ENCODE results near the gene PRSS33.

PRSS33 gene

DNA sequence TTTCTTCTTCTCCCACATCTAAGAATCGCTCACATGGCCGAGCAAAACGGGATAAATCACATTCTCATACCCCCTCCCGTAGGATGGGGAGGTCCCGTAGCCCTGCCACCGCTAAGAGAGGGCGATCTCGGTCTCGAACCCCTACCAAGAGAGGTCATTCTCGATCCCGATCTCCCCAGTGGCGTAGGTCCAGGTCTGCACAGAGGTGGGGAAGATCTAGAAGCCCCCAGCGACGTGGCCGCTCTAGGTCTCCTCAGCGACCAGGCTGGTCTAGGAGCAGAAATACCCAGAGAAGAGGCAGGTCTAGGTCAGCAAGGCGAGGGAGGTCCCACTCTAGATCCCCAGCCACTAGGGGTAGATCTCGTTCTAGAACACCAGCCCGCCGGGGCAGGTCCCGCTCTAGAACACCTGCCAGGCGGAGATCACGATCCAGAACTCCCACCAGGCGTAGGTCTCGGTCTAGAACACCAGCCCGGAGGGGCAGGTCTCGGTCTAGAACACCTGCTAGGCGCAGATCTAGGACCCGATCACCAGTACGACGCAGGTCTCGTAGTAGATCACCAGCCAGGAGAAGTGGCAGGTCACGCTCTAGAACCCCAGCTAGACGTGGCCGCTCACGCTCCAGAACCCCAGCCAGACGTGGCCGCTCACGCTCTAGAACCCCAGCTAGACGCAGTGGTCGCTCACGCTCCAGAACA is 25.3 kb downstream of the PRSS33 start:
- Histone ChIP-seq H3K4me3 (ENCODE audit: low read length) (no peak overlapping the region), H3K27ac (ENCODE audit: low read depth, low read length) (no peak overlapping the region), H3K79me2 (ENCODE audit: control insufficient read depth, low read length) (peaks cover 100% of the 10 kb centered on the region), H3F3A (ENCODE audit: control insufficient read depth, insufficient read depth) (peaks cover 15% of the 10 kb centered on the region; the same call in 1 of the 2 replicates), H3K27me3 (ENCODE audit: control insufficient read depth, low read length) (no peaks in the 10 kb centered on the region), H3K9me2 (replicated peaks; ENCODE audit: control insufficient read depth, low read length) (no peaks in the 10 kb centered on the region), H4K20me1 (ENCODE audit: control insufficient read depth, insufficient read depth, low read depth, low read length) (peaks cover 23% of the 10 kb centered on the region; the same call in 1 of the 2 replicates), H3K4me2 (ENCODE audit: low read length) (no peak overlapping the region), H3K36me3 (ENCODE audit: control insufficient read depth, low read length) (peaks cover 99% of the 10 kb centered on the region), H3K4me1 (ENCODE audit: control insufficient read depth, low read length) (no peaks in the 10 kb centered on the region), H3K9me3 (ENCODE audit: control insufficient read depth, insufficient read depth, low read length) (no peaks in the 10 kb centered on the region)
- TF ChIP-seq, protein P1, sequence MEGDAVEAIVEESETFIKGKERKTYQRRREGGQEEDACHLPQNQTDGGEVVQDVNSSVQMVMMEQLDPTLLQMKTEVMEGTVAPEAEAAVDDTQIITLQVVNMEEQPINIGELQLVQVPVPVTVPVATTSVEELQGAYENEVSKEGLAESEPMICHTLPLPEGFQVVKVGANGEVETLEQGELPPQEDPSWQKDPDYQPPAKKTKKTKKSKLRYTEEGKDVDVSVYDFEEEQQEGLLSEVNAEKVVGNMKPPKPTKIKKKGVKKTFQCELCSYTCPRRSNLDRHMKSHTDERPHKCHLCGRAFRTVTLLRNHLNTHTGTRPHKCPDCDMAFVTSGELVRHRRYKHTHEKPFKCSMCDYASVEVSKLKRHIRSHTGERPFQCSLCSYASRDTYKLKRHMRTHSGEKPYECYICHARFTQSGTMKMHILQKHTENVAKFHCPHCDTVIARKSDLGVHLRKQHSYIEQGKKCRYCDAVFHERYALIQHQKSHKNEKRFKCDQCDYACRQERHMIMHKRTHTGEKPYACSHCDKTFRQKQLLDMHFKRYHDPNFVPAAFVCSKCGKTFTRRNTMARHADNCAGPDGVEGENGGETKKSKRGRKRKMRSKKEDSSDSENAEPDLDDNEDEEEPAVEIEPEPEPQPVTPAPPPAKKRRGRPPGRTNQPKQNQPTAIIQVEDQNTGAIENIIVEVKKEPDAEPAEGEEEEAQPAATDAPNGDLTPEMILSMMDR (IDR thresholded peaks at IDR 0.05; ENCODE audit: low read depth, low read length, poor library complexity, severe bottlenecking): no peak
- TF ChIP-seq EZH2phosphoT487 (IDR thresholded peaks at IDR 0.05; ENCODE audit: borderline replicate concordance, low read length): no peak

- Histone ChIP-seq H3K79me2 (ENCODE audit: control insufficient read depth, low read length) (peaks cover 100% of the 10 kb centered on the region), H3K9me3 (ENCODE audit: control insufficient read depth, insufficient read depth, low read length) (no peaks in the 10 kb centered on the region), H4K20me1 (ENCODE audit: control insufficient read depth, insufficient read depth, low read depth, low read length) (peaks cover 26% of the 10 kb centered on the region), H3K4me1 (ENCODE audit: control insufficient read depth, low read length) (no peaks in the 10 kb centered on the region), H3K9me2 (replicated peaks; ENCODE audit: control insufficient read depth, low read length) (no peaks in the 10 kb centered on the region), H3K36me3 (ENCODE audit: control insufficient read depth, low read length) (peaks cover 99% of the 10 kb centered on the region), H3K4me3 (ENCODE audit: low read length) (no peak overlapping the region), H3F3A (ENCODE audit: control insufficient read depth, insufficient read depth) (peaks cover 15% of the 10 kb centered on the region; the same call in 1 of the 2 replicates), H3K27ac (ENCODE audit: low read depth, low read length) (no peak overlapping the region), H3K27me3 (ENCODE audit: control insufficient read depth, low read length) (no peaks in the 10 kb centered on the region), H3K4me2 (ENCODE audit: low read length) (no peak overlapping the region)
- TF ChIP-seq, protein P1 (IDR thresholded peaks at IDR 0.05; ENCODE audit: low read depth, low read length, poor library complexity, severe bottlenecking): no peak
- TF ChIP-seq EZH2phosphoT487 (IDR thresholded peaks at IDR 0.05; ENCODE audit: borderline replicate concordance, low read length): no peak
Observed at GRCh38 chr16:2761472-2761871, 25.9 kb downstream of the PRSS33 start.

DNA sequence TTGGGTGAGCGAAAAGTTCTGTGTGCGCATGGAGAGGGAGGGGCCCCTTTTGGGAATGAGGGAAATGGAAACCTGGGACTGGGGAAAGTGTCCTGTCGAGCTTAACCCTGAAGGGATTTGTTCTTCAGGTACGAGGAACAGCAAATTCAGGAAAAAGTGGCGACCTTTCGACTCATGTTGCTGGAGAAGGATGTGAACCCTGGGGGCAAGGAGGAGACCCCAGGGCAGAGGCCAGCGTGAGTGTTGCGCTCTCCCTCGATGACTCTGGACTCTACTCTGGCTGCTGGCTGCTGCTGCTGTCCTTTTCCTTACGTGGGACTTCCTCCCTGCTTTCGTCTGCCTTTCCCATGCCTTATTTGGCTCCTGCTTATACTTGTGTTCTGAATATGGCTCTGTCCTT is 30.0 kb downstream of the PRSS33 start:
- Histone ChIP-seq H3K79me2 (ENCODE audit: control insufficient read depth, low read length) (peaks cover 99% of the 10 kb centered on the region), H3K9me3 (ENCODE audit: control insufficient read depth, insufficient read depth, low read length) (no peaks in the 10 kb centered on the region), H4K20me1 (ENCODE audit: control insufficient read depth, insufficient read depth, low read depth, low read length) (peaks cover 48% of the 10 kb centered on the region), H3K4me1 (ENCODE audit: control insufficient read depth, low read length) (peaks cover 22% of the 10 kb centered on the region), H3K4me3 (ENCODE audit: low read length) (no peak overlapping the region), H3K27ac (ENCODE audit: low read depth, low read length) (no peak overlapping the region), H3F3A (ENCODE audit: control insufficient read depth, insufficient read depth) (peaks cover 17% of the 10 kb centered on the region; the same call in 1 of the 2 replicates), H3K9me2 (replicated peaks; ENCODE audit: control insufficient read depth, low read length) (no peaks in the 10 kb centered on the region), H3K4me2 (ENCODE audit: low read length) (no peak overlapping the region), H3K36me3 (ENCODE audit: control insufficient read depth, low read length) (peaks cover 93% of the 10 kb centered on the region), H3K27me3 (ENCODE audit: control insufficient read depth, low read length) (no peaks in the 10 kb centered on the region)
- TF ChIP-seq, protein P1 (IDR thresholded peaks at IDR 0.05; ENCODE audit: low read depth, low read length, poor library complexity, severe bottlenecking): no peak
- no peak for TF ChIP-seq EZH2phosphoT487 (IDR thresholded peaks at IDR 0.05; ENCODE audit: borderline replicate concordance, low read length)

Data from DOHH2 (cell line).